ENCODE measurements around the gene IFT22. TPM values are rescaled to one million over a fixed set of nuclear protein-coding genes. Genes with fewer than 3 reads are reported as not detected.
"Not testable (repeated sequence)": the region's sequence is repeated elsewhere in the genome, so short reads cannot be mapped to it uniquely, and the experiment has no call there.

The IFT22 gene
- total and polyA plus RNA-seq, 2 experiments from 2014 or later: 13.8 to 38.8 TPM

- TF ChIP-seq ZNF462 (CRISPR knock-in tag; IDR thresholded peaks at IDR 0.05) (no peak), REST (IDR thresholded peaks at IDR 0.05; ENCODE audit: unreplicated experiment) (no peak), NANOG (IDR thresholded peaks at IDR 0.05; ENCODE audit: borderline replicate concordance) (no peak), STAT1 (IDR thresholded peaks at IDR 0.05; ENCODE audit: unreplicated experiment) (no peak), CREB1 (CRISPR knock-in tag; IDR thresholded peaks at IDR 0.05; ENCODE audit: low read depth) (no peak)
Measured at GRCh38 chr7:101288439-101288838, 33.2 kb downstream of the IFT22 start (continued).

GRCh38 chr7:101287032-101287431 lies 34.6 kb downstream of the IFT22 start:
- H3K9me3 Mint-ChIP-seq: no peaks in the 10 kb centered on the region; the same call in 2 of the 3 replicates
- H3K27ac Mint-ChIP-seq: no peak overlapping the region
- no peak overlapping the region for H3K4me3 ChIP-seq

GRCh38 chr7:101285880-101286279 lies 35.7 kb downstream of the IFT22 start:
- not testable (repeated sequence) for H3K27ac ChIP-seq (ENCODE audit: low read depth); H3K9me3 Mint-ChIP-seq; H3K4me1 ChIP-seq (ENCODE audit: insufficient read depth); H3K36me3 ChIP-seq (ENCODE audit: insufficient read depth); H3K27ac Mint-ChIP-seq; DNase-seq (ENCODE audit: low spot score); ATAC-seq; H3K4me3 ChIP-seq; H3K9me2 ChIP-seq (ENCODE audit: insufficient read depth); H4K20me1 ChIP-seq (replicated peaks; ENCODE audit: insufficient read depth); H2AFZ ChIP-seq; H3K4me3 Mint-ChIP-seq; H3K4me2 ChIP-seq; H3K79me2 ChIP-seq (replicated peaks; ENCODE audit: insufficient read depth); H3F3A ChIP-seq (replicated peaks; ENCODE audit: low read depth); H3K27me3 ChIP-seq (ENCODE audit: insufficient read depth)
- H3K4me1 Mint-ChIP-seq: peaks cover 44% of the 10 kb centered on the region
- H3K27me3 Mint-ChIP-seq (ENCODE audit: insufficient read depth, low read depth, poor library complexity): peaks cover 22% of the 10 kb centered on the region
- peaks cover 53% of the 10 kb centered on the region for H3K36me3 Mint-ChIP-seq (ENCODE audit: low read depth)

More at GRCh38 chr7:101287032-101287431, 34.6 kb downstream of the IFT22 start:
- DNase-seq (ENCODE audit: low spot score): no peak
- Histone ChIP-seq H3F3A (replicated peaks; ENCODE audit: low read depth) (no peaks in the 10 kb centered on the region), H2AFZ (no peak overlapping the region), H4K20me1 (replicated peaks; ENCODE audit: insufficient read depth) (no peaks in the 10 kb centered on the region), H3K36me3 (ENCODE audit: insufficient read depth) (no peaks in the 10 kb centered on the region; the same call in 1 of the 2 replicates), H3K9me2 (ENCODE audit: insufficient read depth) (no peaks in the 10 kb centered on the region), H3K79me2 (replicated peaks; ENCODE audit: insufficient read depth) (peaks cover 6% of the 10 kb centered on the region), H3K4me2 (no peak overlapping the region), H3K27ac (ENCODE audit: low read depth) (no peak overlapping the region), H3K27me3 (ENCODE audit: insufficient read depth) (no peaks in the 10 kb centered on the region), H3K4me1 (ENCODE audit: insufficient read depth) (peaks cover 4% of the 10 kb centered on the region)
- Mint-ChIP-seq H3K36me3 (ENCODE audit: low read depth) (peaks cover 44% of the 10 kb centered on the region), H3K4me1 (peaks cover 47% of the 10 kb centered on the region), H3K27me3 (ENCODE audit: insufficient read depth, low read depth, poor library complexity) (peaks cover 24% of the 10 kb centered on the region), H3K4me3 (no peak overlapping the region; the same call in 2 of the 3 replicates)
- TF ChIP-seq NANOG (IDR thresholded peaks at IDR 0.05; ENCODE audit: borderline replicate concordance) (no peak), CREB1 (CRISPR knock-in tag; IDR thresholded peaks at IDR 0.05; ENCODE audit: low read depth) (no peak)
- no peak for ATAC-seq
